GM20431 (cell line): ENCODE measurements around the gene UNC13C.
"Not testable (repeated sequence)": the region's sequence is repeated elsewhere in the genome, so short reads cannot be mapped to it uniquely, and the experiment has no call there.

Experiments
- in situ Hi-C: fragments of 300-500 bp; cut with MseI, MboI; formaldehyde crosslinking; loops from one replicate; pipeline ENCODE4 v1.15.0; 2020; ENCODE audit warnings: low sequenced_read_pairs; ENCODE audit not compliant: unreplicated experiment

Gene UNC13C

GRCh38 chr15:54374184-54374952, 396.1 kb downstream of the UNC13C start:
- in situ Hi-C loops: no loop called here

DNA sequence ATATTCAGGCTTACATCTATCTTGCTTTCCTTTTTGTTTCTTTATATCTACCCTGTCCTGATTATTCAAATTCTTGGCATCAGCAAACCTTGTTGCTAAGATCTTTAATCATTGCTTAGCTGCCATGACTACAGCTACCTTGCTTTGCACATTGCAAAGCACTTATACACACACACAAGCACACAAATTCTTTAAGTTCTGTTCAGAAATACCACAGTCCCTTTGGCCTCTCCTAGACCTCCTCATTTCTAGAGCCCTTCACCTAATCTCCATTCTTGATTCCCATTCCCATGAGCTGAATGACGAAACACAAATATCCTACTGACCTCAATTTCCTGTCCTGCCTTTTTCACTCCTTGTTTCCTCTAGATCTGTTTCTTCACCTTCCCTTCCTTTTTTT, 409.6 kb downstream of the UNC13C start:
- in situ Hi-C loops: no loop called here

- in situ Hi-C loops: no loop called here
Measured at GRCh38 chr15:54388746-54389145, 410.5 kb downstream of the UNC13C start.

GRCh38 chr15:54410481-54410880, 432.2 kb downstream of the UNC13C start:
- in situ Hi-C loops: no loop called here

DNA sequence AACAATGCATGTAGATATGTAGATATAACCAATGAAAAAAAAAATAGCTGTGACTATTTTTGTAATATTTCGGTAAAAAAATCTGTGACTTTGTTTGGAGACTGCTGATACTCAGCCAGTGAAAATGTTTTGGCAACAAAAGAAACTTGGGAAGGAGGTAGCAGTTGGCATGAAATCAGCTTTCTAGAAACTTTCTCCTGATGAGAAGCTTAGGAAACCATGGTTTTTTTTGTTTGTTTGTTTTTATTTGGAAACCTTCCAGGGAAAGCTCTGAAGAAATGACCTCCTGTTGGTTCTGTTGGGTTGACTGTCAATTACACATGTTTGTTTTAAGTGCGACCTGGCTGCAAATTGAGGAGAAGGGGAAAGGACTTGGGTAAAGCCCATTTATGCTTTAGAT, 445.9 kb downstream of the UNC13C start:
- in situ Hi-C loops: no loop called here

GRCh38 chr15:54428596-54428995, 450.4 kb downstream of the UNC13C start:
- in situ Hi-C loops: no loop called here

- in situ Hi-C loops: not testable (repeated sequence)
Measured at GRCh38 chr15:54450288-54450687, 472.0 kb downstream of the UNC13C start.

DNA sequence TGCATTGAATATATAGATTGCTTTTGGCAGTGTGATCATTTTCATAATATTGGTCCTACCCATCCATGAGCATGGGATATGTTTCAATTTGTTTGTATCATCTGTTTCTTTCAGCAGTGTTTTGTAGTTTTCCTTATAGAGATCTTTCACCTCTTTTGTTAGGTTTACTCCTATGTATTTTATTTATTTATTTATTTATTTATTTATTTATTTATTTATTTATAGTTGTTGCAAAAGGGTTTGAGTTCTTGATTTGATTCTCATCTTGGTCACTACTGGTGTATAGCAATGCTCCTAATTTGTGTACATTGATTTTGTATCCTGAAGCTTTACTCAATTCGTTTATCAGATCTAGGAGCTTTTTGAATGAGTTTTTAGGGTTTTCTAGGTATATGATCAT, 478.2 kb downstream of the UNC13C start:
- in situ Hi-C loops: no loop called here

DNA sequence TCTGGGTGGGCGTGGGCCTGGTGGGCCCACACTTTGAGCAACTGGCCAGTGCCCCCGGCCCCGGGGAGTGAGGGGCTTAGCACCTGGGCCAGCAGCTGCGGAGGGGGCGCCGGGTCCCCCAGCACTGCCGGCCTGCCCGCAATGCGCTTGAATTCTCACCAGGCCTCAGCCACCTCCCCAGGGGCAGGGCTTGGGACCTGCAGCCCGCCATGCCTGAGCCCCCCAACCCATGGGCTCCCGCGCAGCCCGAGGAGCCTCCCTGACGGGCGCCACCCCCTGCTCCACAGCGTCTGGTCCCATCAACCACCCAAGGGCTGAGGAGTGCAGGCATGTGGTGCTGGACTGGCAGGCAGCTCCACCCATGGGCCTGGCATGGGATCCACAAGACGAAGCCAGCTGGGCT, 484.3 kb downstream of the UNC13C start:
- in situ Hi-C loops: no loop called here

- in situ Hi-C loops: no loop called here
Measured at GRCh38 chr15:54481819-54482218, 503.6 kb downstream of the UNC13C start.

DNA sequence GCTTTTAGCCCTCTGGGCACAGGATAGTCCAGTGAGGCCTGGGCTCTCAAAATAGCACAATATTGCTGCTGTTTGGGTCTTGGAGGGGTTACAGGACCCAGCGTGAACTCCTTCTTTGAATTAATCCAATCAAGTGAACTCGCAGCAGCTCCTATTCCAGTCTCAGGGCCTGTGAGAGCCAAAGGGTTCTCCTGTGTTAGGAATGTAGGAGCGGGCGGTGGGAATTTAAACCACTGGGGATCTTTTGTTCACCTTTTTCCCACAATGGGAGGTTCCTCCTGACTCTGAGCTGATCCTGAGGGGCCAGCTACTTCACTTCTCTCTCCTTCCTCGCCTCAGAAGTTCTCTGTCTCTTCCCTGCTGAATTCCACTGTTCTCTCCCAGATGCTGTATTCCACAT, 504.0 kb downstream of the UNC13C start:
- in situ Hi-C loops: no loop called here

- in situ Hi-C loops: no loop called here
Measured at GRCh38 chr15:54500330-54500729, 522.1 kb downstream of the UNC13C start.

DNA sequence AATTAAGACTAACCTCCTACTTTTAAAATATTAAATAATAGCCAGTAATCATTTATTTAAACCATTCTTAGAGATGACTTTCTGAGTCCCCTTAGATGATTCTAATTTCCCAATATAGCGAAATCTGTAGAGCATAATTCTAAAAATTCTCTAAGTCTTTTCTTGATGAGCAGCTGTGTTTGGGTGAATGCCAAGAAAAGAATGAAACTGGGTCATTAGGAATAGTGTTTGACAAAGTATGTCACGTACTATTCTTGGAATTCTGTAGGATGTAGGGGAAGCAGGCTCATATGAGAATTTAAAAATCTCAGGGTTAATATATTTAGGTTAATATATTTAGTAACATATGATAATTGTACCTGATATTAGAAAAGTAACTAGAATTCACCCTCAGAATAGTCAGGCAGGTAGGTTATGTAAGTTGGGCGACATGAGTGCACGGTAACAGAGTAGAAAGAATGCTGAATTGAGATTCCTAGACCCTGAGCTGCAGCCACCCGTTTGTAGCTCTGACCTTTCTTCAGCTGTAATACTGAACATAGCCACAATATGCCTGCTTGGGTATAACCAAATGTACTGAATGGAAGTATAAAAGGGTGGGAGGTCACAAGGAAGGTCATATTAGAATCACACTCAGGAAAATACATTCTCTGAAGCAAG, 524.3 kb downstream of the UNC13C start:
- in situ Hi-C loops: no loop called here

DNA sequence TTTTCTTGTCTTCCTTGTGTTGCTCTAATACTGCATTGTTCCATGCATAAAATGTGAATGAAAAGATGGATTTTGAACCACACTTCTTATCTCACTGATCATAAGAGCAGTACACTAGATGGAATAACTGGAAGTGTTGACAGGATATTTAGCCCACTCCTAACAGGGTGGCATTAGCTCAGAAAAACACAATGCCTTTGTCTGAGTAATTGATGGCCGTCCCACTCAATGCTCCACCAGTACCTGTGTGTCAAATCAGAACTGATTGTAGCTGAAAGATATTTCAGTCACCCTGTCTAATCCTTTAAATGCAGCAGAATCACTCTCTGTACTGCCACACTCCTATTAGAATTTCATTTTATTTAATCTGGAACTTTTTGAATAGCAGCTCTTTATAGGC, 526.5 kb downstream of the UNC13C start:
- in situ Hi-C loops: no loop called here

DNA sequence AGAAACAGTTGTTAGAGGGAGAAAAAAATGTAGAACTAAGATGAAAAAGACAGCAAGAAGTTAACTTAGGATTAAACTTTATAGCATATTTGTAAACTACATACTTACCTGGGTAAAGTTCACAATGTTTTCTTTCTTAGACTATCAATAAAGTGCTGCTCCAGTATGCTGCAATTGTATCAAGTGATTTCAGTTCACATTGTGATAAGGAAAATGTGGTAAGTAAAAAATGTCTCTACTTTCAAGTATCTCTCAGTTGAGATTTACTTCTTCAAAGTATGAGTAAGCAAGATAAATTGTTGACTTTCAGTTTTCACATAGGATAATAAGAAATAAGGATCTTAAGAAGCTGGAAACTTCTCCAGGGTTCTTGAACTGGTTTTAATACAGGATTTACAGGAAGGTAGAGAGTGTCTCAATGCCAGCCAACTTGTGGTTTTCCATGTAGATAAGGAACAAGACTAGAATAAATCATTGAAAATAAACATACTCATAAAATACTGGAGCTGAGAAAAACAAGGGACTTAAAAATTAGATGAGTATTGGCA, 528.8 kb downstream of the UNC13C start:
- in situ Hi-C loops: no loop called here

DNA sequence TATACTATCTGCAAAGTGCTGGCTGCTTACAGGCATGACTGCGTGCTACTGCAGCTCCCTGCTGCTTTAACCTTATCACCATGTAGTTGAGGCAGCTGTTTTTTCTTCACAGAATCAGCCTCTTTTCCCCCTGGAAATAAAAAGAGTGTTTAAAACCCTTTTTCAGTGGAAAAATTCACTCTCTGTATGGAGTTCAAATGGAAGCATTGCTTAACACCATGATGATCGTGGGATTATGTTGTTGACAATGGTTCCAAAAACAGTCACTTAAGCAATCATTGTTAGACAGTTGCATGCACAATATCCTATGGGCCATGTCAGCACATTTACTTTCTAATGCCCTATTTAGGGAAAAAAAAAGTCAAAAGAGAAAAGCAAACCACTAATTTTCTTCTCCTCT, 536.4 kb downstream of the UNC13C start:
- in situ Hi-C loops: no loop called here

GRCh38 chr15:54515664-54516582, 537.7 kb downstream of the UNC13C start:
- in situ Hi-C loops: no loop called here

- in situ Hi-C loops: no loop called here
Measured at GRCh38 chr15:54517366-54517765, 539.1 kb downstream of the UNC13C start.

DNA sequence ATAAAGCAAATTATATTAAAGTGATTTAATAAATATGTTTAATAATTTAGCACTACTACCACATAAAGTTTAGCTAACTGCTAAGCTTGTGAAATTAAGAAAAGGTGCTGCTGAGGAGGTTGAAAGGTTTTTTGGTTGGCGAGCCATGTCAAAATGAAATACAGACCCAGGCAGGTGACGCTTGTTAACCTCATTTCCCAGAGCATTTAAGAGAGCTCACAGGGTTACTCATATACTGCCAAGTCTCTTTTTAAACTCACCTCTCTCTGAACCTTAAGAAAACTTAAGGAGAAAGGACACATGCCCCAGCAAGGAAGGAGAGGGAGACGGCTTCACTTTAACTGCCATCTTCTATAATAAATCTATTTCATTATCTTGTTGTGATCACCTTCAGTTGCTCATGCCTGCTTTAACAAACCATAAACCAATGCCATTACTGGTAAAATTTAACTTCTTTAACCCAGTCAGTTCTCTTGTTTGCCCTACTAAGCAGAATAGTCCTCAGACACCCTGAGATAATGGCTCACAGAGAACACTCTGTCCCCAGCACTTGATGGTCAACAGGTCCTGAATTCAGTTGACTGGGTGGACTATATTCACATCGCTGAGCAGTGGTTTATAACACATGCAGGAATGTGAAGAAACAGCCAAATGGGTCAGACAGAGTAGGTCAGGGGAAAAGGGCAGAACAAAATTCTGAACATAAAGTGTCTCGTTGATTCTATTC, 540.1 kb downstream of the UNC13C start:
- in situ Hi-C loops: no loop called here

- in situ Hi-C loops: no loop called here
Measured at GRCh38 chr15:54519577-54519976, 541.3 kb downstream of the UNC13C start.
